HUES48 (cell line): ENCODE results near the gene SAMD4A.

Source experiments
- H3K27ac ChIP-seq: one replicate; pipeline ENCODE4 v1.7.0; 2013; ENCODE audit warnings: low read depth, low read length, inconsistent platforms
- H3K27me3 ChIP-seq: 2 replicates; pipeline ENCODE4 v1.6.1; 2013; ENCODE audit warnings: mild to moderate bottlenecking, low read length; ENCODE audit not compliant: control insufficient read depth, insufficient read depth
- H3K36me3 ChIP-seq: 2 replicates; pipeline ENCODE4 v1.6.1; 2013; ENCODE audit warnings: low read length; ENCODE audit not compliant: control insufficient read depth, insufficient read depth
- H3K4me1 ChIP-seq: 2 replicates; pipeline ENCODE4 v1.6.1; 2013; ENCODE audit warnings: mild to moderate bottlenecking, low read length; ENCODE audit not compliant: control insufficient read depth, insufficient read depth
- H3K4me3 ChIP-seq: 2 replicates; pipeline ENCODE4 v1.5.1; 2013; ENCODE audit warnings: mild to moderate bottlenecking, low read depth, low read length
- H3K9ac ChIP-seq: 2 replicates; pipeline ENCODE4 v1.6.1; 2013; ENCODE audit warnings: mild to moderate bottlenecking, low read depth, low read length, moderate library complexity
- H3K9me3 ChIP-seq: 2 replicates; pipeline ENCODE4 v1.6.1; 2013; ENCODE audit warnings: low read length; ENCODE audit not compliant: control insufficient read depth, insufficient read depth

Gene SAMD4A

DNA sequence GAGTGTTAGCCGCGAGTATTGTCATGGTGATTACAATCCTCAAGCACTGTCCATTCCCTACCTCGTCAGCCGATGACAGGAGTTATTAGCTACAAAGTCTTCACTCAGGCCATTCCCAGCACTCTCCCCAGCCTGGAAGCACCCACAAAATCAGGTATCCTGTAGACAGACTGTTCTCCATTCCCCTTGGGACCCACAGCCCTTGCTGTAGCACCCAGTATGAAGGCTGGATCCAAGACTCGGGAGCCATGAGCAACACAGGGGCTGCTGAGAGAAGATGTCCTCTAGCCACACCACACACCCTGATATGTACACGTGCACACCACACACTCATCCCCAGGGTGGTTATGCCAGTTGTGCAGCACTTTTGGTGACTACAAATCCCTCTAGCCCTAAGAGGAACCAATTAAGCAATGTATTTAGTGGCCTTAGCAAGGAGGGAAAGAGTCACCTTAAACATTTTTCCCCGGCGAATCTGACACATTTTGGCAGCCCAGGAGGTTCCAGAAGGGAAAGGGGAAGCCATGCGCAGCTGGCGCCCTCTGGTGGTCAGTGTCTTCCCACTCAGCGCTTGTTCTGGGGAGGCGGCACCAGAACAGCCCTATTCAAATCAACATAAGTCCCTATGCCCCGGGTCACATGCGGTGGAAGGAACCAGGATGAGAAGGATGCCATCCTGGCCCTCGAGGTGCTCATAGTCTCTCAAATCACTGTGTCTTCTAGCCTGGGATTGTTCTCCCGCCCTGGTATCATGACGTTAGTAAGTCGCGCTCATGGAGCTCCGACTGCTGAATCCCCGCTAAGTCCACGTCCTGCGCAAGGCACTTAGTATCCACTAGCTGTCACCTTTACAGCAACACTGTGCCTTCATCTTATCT, 238.8 kb downstream of the SAMD4A start:
- peaks cover 16% of the 10 kb centered on the region for H3K4me1 ChIP-seq
- no peaks in the 10 kb centered on the region for H3K36me3 ChIP-seq
- H3K9ac ChIP-seq, result no peak overlapping the region
- H3K9me3 ChIP-seq, result no peaks in the 10 kb centered on the region
- H3K27me3 ChIP-seq, result peaks cover 7% of the 10 kb centered on the region
- H3K4me3 ChIP-seq, result no peak overlapping the region
- no peak overlapping the region for H3K27ac ChIP-seq

DNA sequence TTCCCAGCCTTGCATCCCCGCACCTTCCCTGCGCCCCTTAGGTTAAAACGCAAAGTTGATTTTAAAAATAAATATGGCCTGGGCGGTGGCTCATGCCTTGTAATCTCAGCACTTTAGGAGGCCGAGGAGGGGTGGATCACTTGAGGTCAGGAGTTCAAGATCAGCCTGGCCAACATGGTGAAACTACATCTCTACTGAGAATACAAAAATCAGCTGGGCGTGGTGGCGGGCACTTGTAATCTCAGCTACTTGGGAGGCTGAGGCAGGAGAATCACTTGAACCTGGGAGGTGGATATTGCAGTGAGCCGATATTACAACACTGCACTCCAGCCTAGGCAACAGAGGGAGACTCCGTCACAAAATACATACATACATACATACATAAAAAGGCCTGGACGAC, 239.7 kb downstream of the SAMD4A start:
- H3K27ac ChIP-seq, result no peak overlapping the region
- no peak overlapping the region for H3K4me3 ChIP-seq
- peaks cover 16% of the 10 kb centered on the region for H3K4me1 ChIP-seq

DNA sequence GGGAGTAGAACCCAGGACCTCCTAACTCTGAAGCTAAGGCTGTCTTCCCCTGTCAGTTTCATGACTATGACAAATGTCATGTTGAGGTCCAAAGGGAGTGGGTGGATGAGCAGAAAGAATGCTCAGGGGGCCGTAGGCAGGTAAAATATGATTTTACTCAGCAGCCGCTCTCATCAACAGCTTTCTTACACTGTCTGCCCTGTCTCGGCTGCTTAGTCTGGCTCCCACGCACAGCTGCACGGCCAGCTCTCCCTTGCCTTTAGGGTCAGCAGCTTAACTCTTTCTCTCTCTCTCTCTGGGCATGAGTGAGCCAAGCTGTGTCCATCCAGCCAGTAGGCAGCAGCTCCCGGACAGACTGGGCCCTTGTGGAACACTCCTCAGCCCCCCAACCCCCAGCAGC, 240.5 kb downstream of the SAMD4A start:
- H3K27ac ChIP-seq, result no peak overlapping the region
- no peaks in the 10 kb centered on the region for H3K9me3 ChIP-seq
- no peak overlapping the region for H3K9ac ChIP-seq
- H3K27me3 ChIP-seq, result peaks cover 7% of the 10 kb centered on the region
- peaks cover 16% of the 10 kb centered on the region for H3K4me1 ChIP-seq
- no peaks in the 10 kb centered on the region for H3K36me3 ChIP-seq
- no peak overlapping the region for H3K4me3 ChIP-seq

More for the DNA sequence above, 239.7 kb downstream of the SAMD4A start:
- no peaks in the 10 kb centered on the region for H3K9me3 ChIP-seq
- no peak overlapping the region for H3K9ac ChIP-seq
- H3K36me3 ChIP-seq, result no peaks in the 10 kb centered on the region
- peaks cover 7% of the 10 kb centered on the region for H3K27me3 ChIP-seq

DNA sequence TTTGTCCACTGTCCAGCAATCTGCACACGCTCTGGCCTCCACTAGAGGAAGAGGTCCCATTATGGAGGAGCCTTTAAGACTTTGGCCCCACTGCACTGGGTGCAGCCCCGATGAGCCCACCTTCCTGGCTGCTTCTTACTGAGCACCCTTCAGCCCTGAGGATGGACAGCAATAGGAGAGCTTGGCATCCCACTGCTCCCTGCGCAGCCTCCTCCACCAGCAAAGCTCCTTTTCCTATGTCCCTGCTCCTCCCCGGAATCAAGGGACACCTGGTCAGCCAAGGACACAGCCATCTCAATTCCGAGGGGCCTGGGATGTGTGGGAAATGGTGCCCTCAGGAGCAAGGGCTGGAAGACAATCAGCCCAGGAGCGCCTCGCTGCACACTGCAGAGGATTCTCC, 241.0 kb downstream of the SAMD4A start:
- no peak overlapping the region for H3K4me3 ChIP-seq
- H3K4me1 ChIP-seq, result peaks cover 16% of the 10 kb centered on the region
- H3K27ac ChIP-seq, result no peak overlapping the region
- H3K36me3 ChIP-seq, result no peaks in the 10 kb centered on the region
- H3K9me3 ChIP-seq, result no peaks in the 10 kb centered on the region
- no peak overlapping the region for H3K9ac ChIP-seq
- peaks cover 7% of the 10 kb centered on the region for H3K27me3 ChIP-seq

DNA sequence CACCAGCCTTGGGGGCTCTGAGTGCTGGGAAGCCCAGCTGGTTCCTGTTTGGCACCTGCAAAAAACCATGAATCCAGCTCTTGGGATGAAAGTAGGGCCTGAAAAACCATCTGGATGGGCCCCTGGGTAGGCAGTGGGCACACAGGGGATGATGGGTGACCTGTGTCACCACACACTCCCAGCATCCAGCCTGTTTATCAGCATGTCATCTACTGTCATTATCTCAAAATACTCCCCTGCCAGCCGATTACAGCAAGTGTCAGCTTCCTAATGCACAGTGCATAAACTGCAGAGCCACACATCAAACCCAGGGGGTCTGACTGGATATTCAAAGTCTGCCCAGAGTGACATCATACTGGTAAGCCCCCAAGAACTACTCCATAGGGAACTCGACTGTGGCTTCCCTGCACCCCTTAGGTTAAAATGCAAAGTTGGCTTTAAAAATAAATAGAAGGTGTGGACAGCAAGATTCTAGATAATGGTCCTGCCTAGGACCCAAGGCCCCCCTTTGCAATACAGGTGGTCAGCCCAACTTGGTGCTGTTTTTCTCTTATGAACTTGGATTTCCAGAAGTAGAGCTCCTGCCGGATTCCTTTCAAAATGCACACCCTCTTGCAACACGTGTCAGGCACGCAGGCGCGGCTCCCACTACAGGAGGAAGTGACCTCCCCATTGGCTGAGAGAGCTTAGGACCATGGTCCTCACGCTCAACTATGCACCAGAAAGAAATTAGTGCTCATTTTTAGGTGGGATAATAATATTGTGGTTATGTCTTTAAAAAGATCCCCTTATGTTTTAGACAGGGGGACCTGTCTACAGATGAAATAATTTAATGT, 241.6 kb downstream of the SAMD4A start:
- Histone ChIP-seq H3K27me3 (peaks cover 7% of the 10 kb centered on the region), H3K4me3 (no peak overlapping the region), H3K9me3 (no peaks in the 10 kb centered on the region), H3K4me1 (peaks cover 16% of the 10 kb centered on the region), H3K36me3 (no peaks in the 10 kb centered on the region), H3K27ac (no peak overlapping the region), H3K9ac (no peak overlapping the region)

DNA sequence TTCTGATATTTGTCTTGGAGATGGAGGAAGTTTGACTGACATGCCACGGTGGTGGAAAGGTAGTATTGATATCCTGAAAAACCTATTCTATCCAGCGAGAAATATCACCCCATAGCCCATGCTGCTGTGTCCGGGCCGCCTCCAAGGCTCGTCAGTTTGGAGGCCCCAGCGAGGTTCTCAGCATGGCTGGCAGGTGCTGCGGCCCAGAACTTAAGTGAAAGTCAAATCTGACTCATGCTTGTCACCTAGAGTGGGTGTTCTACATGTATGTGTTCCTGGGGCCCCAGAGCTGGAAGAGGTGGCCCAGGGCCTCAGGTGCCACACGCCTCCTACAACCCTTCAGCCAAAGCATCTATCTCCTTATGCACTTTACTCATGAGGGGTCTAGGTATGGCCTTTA, 242.8 kb downstream of the SAMD4A start:
- peaks cover 4% of the 10 kb centered on the region for H3K27me3 ChIP-seq
- H3K36me3 ChIP-seq, result no peaks in the 10 kb centered on the region
- H3K9ac ChIP-seq, result no peak overlapping the region
- H3K4me3 ChIP-seq, result no peak overlapping the region
- H3K9me3 ChIP-seq, result 0 out of 2 replicates have a peak, but pooled peaks cover 3% of the 10 kb centered on the region
- no peak overlapping the region for H3K27ac ChIP-seq
- peaks cover 9% of the 10 kb centered on the region for H3K4me1 ChIP-seq

DNA sequence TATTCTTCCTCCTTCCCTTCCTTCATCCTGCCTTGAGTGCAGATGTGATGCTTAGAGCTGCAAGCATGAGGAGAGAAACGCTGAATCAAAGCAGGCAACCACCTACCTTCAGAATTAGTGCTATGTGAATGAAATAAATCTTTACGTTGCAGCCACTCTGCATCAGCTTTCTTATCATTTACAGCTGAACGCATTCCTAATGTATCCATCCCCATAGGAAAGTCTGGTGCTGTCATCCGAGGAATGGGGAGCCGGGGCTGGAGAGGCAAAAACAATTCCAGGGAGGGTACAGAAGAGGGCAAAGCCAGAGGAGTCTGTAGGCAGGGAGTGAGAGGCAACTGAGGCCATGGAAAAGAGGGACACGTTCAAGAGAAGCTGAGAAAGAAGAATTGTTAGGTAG, 245.7 kb downstream of the SAMD4A start:
- Histone ChIP-seq H3K9me3 (0 out of 2 replicates have a peak, but pooled peaks cover 3% of the 10 kb centered on the region), H3K27me3 (no peaks in the 10 kb centered on the region), H3K4me3 (no peak overlapping the region), H3K9ac (no peak overlapping the region), H3K27ac (no peak overlapping the region), H3K36me3 (no peaks in the 10 kb centered on the region), H3K4me1 (no peaks in the 10 kb centered on the region)

DNA sequence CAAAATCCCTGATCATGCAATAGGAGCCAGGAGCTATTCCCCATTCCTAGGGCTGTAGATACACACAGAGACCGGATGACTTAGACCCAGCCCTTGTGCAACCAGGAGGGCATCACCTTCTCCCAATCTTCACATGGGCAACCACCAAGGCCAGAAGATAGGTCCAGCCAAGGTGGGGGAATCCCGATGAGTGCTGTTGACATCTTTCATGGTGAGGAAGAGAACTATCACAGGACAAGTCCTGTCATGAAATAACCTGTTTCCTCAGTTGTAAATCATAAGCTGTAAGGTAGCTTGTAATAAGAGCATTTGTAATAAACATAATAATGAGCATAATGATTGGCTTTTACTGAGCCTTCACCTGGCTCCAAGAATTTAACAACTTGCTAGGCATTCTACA, 246.2 kb downstream of the SAMD4A start:
- Histone ChIP-seq H3K36me3 (no peaks in the 10 kb centered on the region), H3K9me3 (0 out of 2 replicates have a peak, but pooled peaks cover 3% of the 10 kb centered on the region), H3K27me3 (no peaks in the 10 kb centered on the region), H3K27ac (no peak overlapping the region), H3K4me3 (no peak overlapping the region), H3K4me1 (no peaks in the 10 kb centered on the region), H3K9ac (no peak overlapping the region)

DNA sequence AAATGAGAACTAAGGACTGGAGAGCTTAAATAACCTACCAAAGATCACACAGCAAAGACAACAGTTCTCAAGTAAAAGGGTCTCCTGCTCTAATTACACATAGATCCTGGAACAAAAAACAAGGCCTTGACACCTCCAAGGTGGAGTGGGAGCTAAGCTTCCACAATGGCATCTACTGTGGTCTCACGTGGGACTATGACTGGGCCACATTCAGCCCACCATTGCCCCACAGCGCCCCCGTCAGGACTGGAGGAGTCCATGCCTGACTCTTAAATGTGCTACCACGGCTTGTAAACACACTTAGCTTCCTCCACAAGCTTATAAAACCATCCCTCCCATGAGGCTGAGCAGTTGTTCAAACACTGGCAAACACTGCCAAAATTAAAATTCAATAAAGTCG, 247.1 kb downstream of the SAMD4A start:
- Histone ChIP-seq H3K36me3 (no peaks in the 10 kb centered on the region), H3K9ac (no peak overlapping the region), H3K4me1 (no peaks in the 10 kb centered on the region), H3K9me3 (0 out of 2 replicates have a peak, but pooled peaks cover 3% of the 10 kb centered on the region), H3K27ac (no peak overlapping the region), H3K4me3 (no peak overlapping the region), H3K27me3 (no peaks in the 10 kb centered on the region)

DNA sequence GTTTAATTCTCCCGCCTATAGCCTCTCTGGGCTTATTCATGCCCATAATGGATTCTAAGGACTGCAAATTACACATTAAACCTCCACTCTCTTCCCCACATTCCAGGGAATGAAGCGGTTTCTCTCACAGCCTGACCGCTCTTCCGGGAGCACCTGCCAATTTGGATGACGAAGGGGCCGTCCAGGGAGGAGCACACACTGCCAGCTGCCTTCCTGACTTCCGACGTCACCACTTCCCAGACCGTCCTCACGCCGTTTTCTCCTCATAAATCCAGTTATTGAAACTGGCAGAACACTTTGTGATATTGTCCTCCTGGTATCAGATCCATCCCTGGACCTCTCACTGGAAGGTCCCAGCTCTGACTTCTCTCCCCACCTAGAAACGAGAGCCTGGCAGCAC, 248.1 kb downstream of the SAMD4A start:
- Histone ChIP-seq H3K9ac (no peak overlapping the region), H3K4me1 (no peaks in the 10 kb centered on the region), H3K27me3 (no peaks in the 10 kb centered on the region), H3K9me3 (0 out of 2 replicates have a peak, but pooled peaks cover 3% of the 10 kb centered on the region), H3K27ac (no peak overlapping the region), H3K4me3 (no peak overlapping the region), H3K36me3 (no peaks in the 10 kb centered on the region)

DNA sequence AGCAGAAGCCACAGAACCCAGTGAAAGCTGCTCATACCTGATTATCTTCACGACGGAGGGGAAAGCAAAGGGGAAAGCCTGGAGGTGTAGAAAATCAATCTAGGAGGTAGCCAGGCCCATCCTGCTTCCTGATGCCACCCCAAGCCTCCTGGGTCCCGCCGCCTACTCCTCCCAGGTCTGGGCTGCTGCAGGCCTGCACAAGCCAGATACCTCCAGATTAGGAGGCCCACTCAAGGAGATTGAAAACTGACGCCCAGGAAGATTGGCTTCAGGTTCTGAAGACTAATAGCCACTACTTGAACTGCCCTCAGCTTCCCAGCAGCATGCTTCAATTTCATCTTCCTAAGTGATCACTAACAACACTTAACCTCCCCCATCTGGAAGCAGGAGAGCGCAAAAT, 248.6 kb downstream of the SAMD4A start:
- Histone ChIP-seq H3K9ac (no peak overlapping the region), H3K4me1 (no peaks in the 10 kb centered on the region), H3K9me3 (0 out of 2 replicates have a peak, but pooled peaks cover 3% of the 10 kb centered on the region), H3K4me3 (no peak overlapping the region), H3K27ac (no peak overlapping the region), H3K36me3 (no peaks in the 10 kb centered on the region), H3K27me3 (no peaks in the 10 kb centered on the region)
